ENCODE data around the gene SCFD2. TPM values are rescaled to one million over a fixed set of nuclear protein-coding genes. Genes with fewer than 3 reads are reported as not detected.

Gene SCFD2
- total RNA-seq, 4 donors from 2014 or later, result 13.1 to 27.4 (median 19.8) TPM

DNA sequence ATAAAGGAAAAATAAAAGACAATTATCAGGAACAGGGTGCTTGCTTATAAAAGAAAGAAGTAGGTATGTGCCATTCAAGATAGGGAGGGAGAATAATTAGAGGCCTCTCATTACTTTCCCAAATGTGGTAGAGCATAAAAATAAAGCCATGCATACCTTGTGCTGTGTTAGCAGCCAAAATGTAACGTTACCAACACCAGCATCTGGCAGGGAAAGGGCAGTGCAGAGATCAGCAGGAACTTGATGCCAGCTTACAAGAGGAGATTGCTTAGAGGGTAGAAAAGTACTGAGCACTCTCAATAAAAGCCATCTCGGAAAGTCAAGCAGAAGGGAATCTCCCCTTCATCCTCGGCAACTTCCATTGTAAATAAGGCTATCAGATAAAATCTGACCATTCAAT is 308.2 kb downstream of the SCFD2 start:
- TF ChIP-seq, protein P1, sequence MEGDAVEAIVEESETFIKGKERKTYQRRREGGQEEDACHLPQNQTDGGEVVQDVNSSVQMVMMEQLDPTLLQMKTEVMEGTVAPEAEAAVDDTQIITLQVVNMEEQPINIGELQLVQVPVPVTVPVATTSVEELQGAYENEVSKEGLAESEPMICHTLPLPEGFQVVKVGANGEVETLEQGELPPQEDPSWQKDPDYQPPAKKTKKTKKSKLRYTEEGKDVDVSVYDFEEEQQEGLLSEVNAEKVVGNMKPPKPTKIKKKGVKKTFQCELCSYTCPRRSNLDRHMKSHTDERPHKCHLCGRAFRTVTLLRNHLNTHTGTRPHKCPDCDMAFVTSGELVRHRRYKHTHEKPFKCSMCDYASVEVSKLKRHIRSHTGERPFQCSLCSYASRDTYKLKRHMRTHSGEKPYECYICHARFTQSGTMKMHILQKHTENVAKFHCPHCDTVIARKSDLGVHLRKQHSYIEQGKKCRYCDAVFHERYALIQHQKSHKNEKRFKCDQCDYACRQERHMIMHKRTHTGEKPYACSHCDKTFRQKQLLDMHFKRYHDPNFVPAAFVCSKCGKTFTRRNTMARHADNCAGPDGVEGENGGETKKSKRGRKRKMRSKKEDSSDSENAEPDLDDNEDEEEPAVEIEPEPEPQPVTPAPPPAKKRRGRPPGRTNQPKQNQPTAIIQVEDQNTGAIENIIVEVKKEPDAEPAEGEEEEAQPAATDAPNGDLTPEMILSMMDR (IDR thresholded peaks at IDR 0.05; ENCODE audit: low read depth), result no peak

DNA sequence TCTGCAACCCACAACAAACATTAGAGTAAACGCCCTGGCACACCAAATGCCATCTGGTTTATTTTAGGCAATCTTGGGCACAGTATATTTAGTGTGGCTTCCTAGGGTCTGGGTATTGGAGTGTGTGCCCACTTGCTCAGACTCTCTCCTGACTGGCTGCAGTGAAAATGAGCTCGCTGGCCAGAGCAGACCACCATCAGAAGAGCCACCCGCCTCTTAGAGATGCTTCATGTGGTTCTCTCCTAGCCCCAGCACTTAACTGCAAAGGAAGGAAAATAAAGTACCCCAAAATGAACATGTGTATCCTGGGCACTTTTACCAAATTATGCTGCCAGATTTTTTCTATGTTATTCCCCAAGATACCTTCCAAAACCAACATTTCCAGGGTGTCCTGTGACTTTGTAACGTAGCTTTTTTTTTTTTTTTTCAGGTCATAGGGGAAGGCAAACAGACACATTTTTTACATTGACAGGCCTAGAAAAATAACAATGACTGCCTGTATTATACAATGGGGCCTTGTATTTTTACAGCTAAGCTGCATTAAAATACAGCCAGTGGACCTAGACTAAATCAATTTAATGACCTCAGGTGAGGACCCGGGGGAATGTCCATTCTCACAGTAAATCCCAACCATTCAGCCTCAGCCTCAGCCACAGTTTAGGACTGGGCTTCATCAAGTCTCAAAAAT is 310.0 kb downstream of the SCFD2 start:
- TF ChIP-seq, protein P1 (IDR thresholded peaks at IDR 0.05; ENCODE audit: low read depth), result no peak

DNA sequence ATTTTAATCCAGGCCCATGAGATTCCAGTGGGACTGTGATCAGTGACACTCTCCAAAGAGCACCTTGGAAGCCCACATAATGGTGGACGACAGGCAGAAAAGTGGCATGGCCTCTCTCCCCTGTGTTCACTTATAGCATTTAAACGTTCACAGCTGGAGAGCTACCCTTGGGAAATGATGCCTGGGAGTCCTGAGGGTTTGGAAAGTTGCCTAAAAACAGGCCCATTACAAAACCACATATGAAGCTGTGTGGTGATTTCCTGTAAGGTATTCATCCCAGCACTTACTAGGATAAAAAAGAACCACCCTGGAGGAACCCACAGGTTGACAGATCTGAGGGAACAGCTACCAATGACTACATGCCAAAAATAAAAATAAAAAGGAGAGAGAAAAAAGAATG is 310.6 kb downstream of the SCFD2 start:
- TF ChIP-seq, protein P1 (IDR thresholded peaks at IDR 0.05; ENCODE audit: low read depth), result no peak

DNA sequence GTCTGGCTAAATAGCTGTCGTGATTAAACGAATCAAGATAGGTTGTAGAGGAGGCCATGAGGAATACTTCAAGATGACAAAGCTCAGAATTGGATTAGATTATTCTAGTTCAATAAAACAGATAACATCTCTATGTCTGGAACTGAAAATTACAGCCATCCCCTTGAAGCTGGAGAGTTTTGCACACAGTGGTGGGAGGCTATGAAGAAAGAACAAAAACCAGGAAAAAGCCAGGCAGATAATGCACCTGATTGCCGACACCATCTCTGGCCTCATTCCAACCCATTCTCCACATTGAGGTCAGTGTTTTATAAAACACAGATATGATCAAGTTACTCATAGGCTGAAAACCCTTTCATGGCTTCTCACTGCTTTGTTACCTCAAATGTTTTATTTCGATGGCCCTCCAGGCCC is 315.5 kb downstream of the SCFD2 start:
- TF ChIP-seq, protein P1 (IDR thresholded peaks at IDR 0.05; ENCODE audit: low read depth), result no peak

DNA sequence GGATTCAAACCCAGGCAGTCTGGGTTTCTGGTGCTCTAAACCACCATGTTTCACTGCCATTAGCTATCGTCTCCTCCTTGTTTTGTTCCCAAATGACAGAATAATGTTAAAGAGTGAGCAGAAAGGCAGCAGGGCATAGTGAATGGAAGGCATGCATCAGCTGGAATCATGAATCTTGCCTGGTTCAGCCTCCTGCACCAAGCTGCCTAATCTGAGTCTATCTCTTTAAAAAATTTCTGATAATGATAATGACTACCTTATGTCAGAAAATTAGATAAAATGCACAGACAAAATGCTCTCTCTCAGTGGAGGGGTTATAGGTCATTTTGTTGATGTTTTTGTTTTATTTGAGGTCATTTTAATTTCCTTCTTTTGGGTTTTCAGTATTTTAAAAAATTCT is 316.3 kb downstream of the SCFD2 start:
- TF ChIP-seq, protein P1 (IDR thresholded peaks at IDR 0.05; ENCODE audit: low read depth), result no peak

DNA sequence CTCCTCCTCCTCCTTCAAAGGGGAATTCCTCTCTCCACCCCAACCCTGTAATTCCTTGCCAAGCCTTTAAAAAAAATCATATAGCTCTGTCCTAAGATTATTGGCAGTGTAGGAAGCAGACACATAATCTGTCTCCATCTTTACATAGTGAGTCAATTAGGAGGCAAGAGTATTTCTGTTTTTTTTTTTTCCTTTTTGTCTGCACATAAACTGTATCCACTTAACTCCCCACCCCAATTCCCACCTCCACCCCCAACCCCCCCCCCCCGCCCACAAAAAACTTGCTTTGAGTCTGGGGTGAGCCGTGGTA is 321.3 kb downstream of the SCFD2 start:
- TF ChIP-seq, protein P1 (IDR thresholded peaks at IDR 0.05; ENCODE audit: low read depth), result no peak

DNA sequence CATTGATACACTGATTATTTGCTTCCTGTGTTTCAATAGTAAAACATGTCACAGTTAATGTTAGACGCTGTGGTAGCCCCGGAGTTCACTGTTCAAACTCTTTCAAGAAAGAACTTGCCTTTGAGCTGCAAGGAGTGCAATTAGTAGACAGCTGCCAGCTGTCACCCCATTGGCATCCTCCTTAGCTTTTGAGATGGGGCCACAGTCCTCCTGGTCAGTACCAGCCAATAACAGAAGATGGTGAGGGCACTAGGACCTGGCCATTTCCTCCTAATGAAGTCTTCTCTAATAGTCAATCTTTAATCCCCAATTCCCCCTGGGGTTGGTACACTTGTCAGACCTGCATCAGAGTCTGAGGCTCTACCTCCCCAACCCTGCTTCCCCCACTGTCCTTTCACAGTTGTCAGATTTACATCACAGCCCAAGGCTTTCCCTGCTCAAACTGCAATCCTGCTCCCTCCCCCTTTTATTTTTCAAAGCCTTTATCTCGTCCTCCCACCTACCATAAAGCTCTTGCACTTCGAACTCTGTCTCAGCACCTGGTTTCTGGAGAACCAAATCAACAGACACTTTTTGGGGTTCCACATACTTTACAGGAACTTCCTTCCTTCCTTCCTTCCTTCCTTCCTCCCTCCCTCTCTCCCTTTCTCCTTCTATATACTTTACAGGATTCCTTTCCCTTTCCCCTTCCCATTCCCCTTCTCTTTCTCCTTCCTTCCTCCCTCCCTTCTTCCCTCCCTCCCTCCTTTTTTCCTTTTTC is 321.8 kb downstream of the SCFD2 start:
- TF ChIP-seq, protein P1 (IDR thresholded peaks at IDR 0.05; ENCODE audit: low read depth), result no peak

All from subcutaneous adipose tissue (tissue), 4 donors.